SJCRH30 (cell line): ENCODE measurements around the gene GAS2L1. TPM values are rescaled to one million over a fixed set of nuclear protein-coding genes. Genes with fewer than 3 reads are reported as not detected.

Experiments used
- DNase-seq, 2 experiments: peaks; one replicate each; pipeline ENCODE4 v3.0.0-alpha.2; 2015 to 2020
- H3K27ac ChIP-seq: fragments of 250-450 bp; sonication (Bioruptor Pico); 2 replicates; pipeline ENCODE4 v1.5.1; 2020; ENCODE audit warnings: mild to moderate bottlenecking, moderate library complexity
- H3K27me3 ChIP-seq: fragments of 250-450 bp; sonication (Bioruptor Pico); 2 replicates; pipeline ENCODE4 v1.5.1; 2020; ENCODE audit warnings: mild to moderate bottlenecking, moderate library complexity
- H3K36me3 ChIP-seq: fragments of 250-450 bp; sonication (Bioruptor Pico); 2 replicates; pipeline ENCODE4 v1.5.1; 2020; ENCODE audit warnings: mild to moderate bottlenecking, moderate library complexity
- H3K4me1 ChIP-seq: fragments of 250-450 bp; sonication (Bioruptor Pico); 2 replicates; pipeline ENCODE4 v1.5.1; 2020; ENCODE audit warnings: mild to moderate bottlenecking, moderate library complexity
- H3K4me3 ChIP-seq: fragments of 250-450 bp; sonication (Bioruptor Pico); 2 replicates; pipeline ENCODE4 v1.5.1; 2020; ENCODE audit warnings: mild to moderate bottlenecking, moderate library complexity
- H3K9me3 ChIP-seq: fragments of 250-450 bp; sonication (Bioruptor Pico); replicated peaks from 2 replicates; pipeline ENCODE4 v1.5.1; 2020; ENCODE audit warnings: mild to moderate bottlenecking, moderate library complexity
- total RNA-seq: library from RNA; depleted of rRNA; stranded (reverse); fragments of >200 nt; shearing (Covaris generic); gene quantifications from 2 replicates; pipeline ENCODE4 v1.2.3, GENCODE V29; 2014

Gene GAS2L1
- total RNA-seq, 1 experiment from 2014 or later = 6.4 TPM

DNA sequence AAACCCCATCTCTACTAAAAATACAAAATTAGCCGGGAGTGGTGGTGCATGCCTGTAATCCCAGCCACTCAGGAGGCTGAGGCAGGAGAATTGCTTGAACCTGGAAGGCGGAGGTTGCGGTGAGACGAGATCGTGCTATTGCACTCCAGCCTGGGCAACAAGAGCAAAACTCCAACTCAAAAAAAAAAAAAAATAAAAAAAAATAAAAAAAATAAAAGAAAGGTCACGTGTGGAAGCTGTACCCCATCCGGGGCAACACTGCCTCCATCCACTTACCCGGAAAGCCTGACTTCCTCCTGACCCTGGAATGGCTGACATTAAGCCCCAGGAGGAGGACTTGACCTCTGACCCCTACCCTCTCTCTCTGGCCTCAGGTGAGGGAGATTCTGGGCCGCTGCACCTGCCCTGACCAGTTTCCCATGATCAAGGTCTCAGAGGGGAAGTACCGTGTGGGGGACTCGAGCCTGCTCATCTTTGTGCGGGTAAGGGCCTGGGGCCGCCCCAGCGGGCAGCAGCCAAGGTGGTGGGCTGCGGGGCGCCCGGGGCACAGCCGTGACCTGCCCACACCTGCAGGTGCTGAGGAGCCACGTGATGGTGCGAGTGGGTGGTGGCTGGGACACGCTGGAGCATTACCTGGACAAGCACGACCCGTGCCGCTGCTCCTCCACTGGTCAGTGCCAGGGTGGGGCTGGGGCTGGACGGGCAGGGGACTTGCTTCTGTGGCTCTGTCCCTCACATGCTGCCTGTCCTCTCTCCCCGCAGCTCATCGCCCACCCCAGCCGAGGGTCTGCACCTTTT, 3.8 kb downstream of the GAS2L1 start:
- Histone ChIP-seq H3K36me3 (no peaks in the 10 kb centered on the region), H3K27ac (no peak overlapping the region), H3K4me3 (no peak overlapping the region), H3K27me3 (no peaks in the 10 kb centered on the region), H3K4me1 (peaks cover 27% of the 10 kb centered on the region), H3K9me3 (no peaks in the 10 kb centered on the region)
- DNase-seq = no peak

DNA sequence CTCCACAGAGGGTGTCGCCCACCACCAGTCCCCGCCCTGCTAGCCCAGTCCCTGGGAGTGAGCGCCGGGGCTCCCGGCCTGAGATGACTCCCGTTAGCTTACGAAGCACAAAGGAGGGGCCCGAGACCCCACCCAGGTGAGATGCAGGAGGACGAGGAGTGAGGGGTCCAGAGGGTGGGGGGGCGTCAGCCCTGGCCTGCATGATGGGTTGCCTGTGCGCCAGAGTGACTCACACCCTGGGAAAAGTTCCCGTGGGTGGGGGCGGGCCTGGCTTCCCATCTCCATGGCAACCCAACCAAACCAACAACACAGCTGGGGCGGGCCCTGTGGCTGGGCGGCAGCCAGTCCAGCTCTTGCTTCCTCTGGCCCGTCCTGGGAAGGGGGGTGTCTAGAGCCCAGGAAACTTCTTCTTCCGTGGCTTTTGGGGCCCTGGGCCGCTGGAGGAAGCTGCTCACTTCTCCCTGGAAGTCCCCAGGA, 4.5 kb downstream of the GAS2L1 start:
- Histone ChIP-seq H3K27ac (peak overlapping the region; percentile 5; the same call in 1 of the 2 replicates), H3K9me3 (no peaks in the 10 kb centered on the region), H3K4me3 (peak overlapping the region; percentile 46), H3K27me3 (no peaks in the 10 kb centered on the region), H3K36me3 (no peaks in the 10 kb centered on the region), H3K4me1 (peaks cover 29% of the 10 kb centered on the region)
- peak; percentile 93 to 94 for DNase-seq

DNA sequence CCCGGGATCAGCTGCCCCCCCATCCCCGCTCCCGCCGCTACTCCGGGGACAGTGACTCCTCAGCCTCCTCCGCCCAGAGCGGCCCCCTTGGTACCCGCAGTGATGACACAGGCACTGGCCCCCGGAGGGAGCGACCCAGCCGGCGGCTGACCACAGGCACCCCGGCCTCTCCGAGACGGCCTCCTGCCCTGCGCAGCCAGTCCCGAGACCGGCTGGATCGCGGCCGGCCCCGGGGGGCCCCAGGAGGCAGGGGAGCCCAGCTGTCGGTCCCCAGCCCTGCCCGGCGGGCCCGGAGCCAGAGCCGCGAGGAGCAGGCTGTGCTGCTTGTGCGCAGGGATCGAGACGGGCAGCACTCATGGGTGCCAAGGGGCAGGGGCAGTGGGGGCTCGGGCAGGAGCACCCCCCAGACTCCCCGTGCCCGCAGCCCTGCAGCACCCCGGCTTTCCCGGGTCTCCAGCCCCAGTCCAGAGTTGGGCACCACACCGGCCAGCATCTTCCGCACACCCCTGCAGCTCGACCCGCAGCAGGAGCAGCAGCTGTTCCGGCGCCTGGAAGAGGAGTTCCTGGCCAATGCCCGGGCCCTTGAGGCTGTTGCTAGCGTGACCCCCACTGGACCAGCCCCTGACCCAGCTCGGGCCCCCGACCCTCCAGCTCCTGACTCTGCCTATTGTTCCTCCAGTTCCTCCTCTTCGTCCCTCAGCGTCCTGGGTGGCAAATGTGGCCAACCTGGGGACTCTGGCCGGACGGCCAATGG, 5.2 kb downstream of the GAS2L1 start:
- no peaks in the 10 kb centered on the region for H3K9me3 ChIP-seq
- DNase-seq = peak; percentile 49
- no peaks in the 10 kb centered on the region for H3K36me3 ChIP-seq
- peak overlapping the region; percentile 46 for H3K4me3 ChIP-seq
- H3K4me1 ChIP-seq = peaks cover 30% of the 10 kb centered on the region
- peak overlapping the region; percentile 5; the same call in 1 of the 2 replicates for H3K27ac ChIP-seq
- no peaks in the 10 kb centered on the region for H3K27me3 ChIP-seq

DNA sequence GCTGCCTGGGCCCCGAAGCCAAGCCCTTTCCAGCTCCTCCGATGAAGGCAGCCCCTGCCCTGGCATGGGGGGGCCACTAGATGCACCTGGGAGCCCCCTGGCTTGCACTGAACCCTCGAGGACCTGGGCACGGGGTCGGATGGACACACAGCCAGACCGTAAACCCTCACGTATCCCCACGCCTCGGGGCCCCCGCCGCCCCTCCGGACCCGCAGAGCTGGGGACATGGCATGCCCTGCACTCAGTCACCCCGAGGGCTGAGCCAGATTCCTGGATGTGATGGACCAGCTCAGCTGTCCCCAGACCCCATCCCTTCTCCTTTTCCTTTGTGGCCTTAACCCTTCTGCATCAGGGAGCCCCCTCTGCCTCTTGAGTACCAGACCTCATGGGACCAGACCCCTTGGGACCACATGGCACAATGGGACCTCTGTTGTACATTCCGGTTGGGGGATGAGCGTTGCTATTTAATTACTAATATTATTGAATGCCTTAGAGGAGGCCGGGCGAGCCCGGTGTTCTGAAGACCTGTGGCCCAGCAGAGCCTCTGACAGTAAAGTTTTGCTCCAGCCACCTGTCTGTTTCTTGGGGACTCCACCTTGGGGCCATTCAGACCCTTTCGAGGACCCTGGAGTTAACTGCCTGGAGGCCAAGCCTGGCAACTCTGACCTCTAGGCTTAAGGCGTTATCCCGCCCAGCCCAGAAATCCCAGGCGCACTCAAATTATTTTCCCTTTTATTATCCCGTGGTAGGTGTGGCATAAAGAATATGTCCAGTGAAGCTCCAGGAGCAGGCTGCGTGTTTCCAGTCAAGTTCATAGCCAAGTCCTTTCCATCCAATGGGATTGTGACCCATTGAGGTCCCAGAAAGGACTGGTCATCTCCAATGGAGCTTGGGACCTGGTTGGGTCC, 6.0 kb downstream of the GAS2L1 start:
- no peaks in the 10 kb centered on the region for H3K36me3 ChIP-seq
- peaks cover 30% of the 10 kb centered on the region for H3K4me1 ChIP-seq
- no peaks in the 10 kb centered on the region for H3K9me3 ChIP-seq
- no peaks in the 10 kb centered on the region for H3K27me3 ChIP-seq
- peak overlapping the region; percentile 46; the same call in 1 of the 2 replicates for H3K4me3 ChIP-seq
- DNase-seq = no peak
- H3K27ac ChIP-seq = no peak overlapping the region

DNA sequence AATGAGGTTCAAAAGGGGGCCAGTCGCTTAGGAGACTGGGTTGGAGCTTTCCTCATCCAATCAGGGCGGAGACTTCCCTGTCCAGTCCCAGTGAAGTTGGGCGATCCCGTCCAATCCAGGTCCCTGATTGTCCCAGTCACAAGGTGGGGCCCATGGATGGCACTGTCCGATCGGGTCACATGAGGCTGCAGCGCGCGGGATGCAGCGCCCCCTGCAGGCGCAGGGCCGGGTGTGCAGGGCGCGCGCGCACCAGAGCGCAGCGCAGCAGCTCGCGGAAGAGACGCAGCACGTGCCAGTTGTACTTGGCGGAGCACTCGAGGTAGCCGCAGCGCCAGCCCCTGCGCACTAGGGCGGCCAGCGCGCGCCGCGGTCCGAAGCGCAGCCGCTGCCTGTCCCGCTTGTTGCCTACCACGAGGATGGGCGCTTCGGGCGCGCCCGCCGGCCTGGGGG, 6.7 kb downstream of the GAS2L1 start:
- H3K4me1 ChIP-seq = peaks cover 30% of the 10 kb centered on the region
- no peaks in the 10 kb centered on the region for H3K27me3 ChIP-seq
- H3K36me3 ChIP-seq = no peaks in the 10 kb centered on the region
- H3K27ac ChIP-seq = no peak overlapping the region
- H3K9me3 ChIP-seq = no peaks in the 10 kb centered on the region
- H3K4me3 ChIP-seq = no peak overlapping the region
- DNase-seq = no peak

DNA sequence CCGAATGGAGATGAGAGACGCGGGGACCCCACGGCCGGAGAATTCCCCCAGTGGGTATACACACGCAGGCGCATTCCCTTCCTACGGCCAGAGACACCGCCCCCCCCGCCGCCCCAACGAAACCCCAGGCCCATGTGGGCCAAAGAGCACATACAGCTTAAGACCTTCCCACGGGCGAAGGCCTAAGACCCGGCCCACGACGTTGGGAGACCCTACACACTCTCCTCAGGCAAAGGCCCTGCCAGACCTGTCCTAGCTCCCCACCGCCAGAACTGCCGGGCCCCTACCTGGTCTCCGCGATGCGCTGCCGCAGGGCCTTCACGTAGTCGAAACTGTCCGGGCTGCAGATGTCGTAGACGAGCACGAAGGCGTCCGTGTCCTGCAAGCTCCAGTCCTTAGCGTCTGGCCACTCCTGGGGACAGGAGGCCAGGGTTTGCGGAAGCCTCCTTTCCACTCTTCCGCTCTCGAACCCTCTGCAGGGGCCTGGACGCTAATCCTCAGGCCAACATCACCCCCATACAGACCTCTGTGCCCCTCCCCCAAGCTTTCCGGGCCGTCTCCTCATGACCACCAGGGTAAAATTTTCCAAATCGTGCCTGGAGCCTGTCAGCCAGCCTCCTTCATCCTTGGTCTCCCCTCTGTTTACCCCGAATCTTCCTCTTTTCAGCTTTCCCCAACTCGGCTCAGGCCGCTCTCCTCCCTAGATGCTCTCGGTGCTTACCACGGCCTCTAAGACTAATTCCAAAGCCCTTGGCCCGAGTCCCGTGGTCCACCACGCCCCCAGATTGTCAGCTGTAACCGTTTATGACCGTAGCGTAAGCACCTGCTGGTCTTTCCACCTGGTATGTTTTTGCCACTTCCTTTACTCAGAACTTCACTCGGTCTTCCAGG, 7.4 kb downstream of the GAS2L1 start:
- DNase-seq = peak in 1 of 2 experiments; percentile 58
- H3K27me3 ChIP-seq = no peaks in the 10 kb centered on the region
- no peaks in the 10 kb centered on the region for H3K36me3 ChIP-seq
- peak overlapping the region; percentile 63 for H3K4me3 ChIP-seq
- H3K27ac ChIP-seq = no peak overlapping the region
- peaks cover 29% of the 10 kb centered on the region for H3K4me1 ChIP-seq
- no peaks in the 10 kb centered on the region for H3K9me3 ChIP-seq

DNA sequence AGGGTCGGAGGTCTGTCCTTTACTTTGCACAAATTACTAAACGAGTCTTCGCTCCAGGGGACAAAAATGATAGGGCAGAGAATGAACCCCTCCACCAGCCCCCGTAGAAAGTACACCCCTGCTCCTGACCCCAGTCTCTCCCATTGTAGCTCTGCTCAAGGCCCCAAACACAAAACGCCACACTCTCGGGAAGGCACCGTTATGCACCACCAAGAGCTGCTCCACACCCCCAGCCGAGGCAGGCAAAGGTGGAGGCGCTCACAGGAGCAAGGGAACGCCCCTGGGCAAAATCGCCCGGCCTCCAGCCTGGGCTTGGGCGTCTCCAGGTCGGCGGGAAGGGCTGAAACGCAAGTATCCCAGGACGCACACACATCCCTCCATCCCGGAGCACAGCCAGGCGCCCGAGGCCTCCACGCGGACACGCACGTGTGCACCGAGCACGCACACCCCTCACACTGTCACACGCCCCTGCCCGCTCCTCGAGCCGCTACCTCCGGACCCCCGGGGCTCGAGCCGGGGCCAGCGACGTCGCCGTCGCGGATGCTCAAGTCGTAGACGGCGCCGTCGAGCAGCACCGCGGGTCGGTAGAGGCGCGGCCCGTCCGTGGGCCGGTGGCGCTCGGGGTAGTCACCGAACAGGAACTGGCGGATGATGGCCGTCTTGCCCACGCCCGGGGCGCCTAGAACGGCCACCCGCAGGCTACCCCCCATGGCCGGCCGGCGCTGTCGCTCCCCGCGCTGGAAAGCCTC, 8.3 kb downstream of the GAS2L1 start:
- Histone ChIP-seq H3K4me3 (peak overlapping the region; percentile 63), H3K27ac (no peak overlapping the region), H3K4me1 (peaks cover 23% of the 10 kb centered on the region), H3K9me3 (no peaks in the 10 kb centered on the region), H3K27me3 (no peaks in the 10 kb centered on the region), H3K36me3 (no peaks in the 10 kb centered on the region)
- DNase-seq = peak in 1 of 2 experiments; percentile 49

DNA sequence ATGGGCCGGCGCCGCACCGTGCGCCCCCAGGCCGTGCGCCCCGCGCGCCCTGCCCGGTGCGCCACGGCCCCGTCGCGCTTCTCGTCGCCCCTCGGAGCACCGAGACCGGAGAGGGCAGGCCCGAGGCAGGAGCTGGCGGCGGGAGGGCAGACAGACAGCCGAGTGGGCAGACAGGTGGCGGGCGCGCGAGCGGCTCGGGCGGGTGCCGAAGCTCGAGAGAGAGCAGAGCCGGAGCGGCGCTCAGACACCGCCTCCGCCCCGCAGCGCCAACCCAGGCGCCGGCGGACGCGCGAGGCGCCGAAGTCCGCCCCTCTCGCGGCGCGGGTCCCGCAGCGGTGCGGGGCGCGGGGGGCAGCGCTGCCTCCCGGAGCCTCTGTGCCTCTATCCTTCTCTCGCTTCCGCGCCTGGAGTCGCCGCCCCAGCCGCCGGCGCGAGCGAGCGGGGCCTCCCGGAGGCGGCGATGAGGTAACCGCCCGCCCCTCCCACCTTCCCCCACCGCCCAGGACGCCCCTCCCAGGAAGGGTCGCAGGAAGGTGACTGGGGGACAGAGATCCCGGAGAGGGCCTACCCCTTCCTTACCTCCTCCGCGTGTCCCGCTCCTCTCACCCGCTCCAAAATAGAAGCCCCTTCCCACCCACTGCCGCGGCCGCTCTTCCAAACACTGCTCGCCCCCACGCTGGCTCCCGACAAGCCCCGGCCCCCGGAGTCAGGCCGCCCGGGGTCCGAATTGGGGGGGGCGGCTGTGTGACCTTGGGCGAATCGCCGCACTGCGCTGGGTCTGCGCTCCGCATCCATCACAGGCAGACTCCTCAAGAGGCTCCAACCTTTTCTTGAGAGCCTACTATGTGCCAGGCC, 9.1 kb downstream of the GAS2L1 start, which contains the start of gene RASL10A:
RASL10A (minus strand) TSS at position 412 of the 855 bp plus-strand sequence. CDS start 451 bp downstream, outside the sequence.
- Histone ChIP-seq H3K36me3 (no peaks in the 10 kb centered on the region), H3K4me3 (peak within 1 kb of the TSS; percentile 63), H3K9me3 (no peaks in the 10 kb centered on the region), H3K27ac (no peak within 1 kb of the TSS), H3K27me3 (no peaks in the 10 kb centered on the region), H3K4me1 (peaks cover 23% of the 10 kb centered on the region)
- DNase-seq = peak; percentile 59 to 65

DNA sequence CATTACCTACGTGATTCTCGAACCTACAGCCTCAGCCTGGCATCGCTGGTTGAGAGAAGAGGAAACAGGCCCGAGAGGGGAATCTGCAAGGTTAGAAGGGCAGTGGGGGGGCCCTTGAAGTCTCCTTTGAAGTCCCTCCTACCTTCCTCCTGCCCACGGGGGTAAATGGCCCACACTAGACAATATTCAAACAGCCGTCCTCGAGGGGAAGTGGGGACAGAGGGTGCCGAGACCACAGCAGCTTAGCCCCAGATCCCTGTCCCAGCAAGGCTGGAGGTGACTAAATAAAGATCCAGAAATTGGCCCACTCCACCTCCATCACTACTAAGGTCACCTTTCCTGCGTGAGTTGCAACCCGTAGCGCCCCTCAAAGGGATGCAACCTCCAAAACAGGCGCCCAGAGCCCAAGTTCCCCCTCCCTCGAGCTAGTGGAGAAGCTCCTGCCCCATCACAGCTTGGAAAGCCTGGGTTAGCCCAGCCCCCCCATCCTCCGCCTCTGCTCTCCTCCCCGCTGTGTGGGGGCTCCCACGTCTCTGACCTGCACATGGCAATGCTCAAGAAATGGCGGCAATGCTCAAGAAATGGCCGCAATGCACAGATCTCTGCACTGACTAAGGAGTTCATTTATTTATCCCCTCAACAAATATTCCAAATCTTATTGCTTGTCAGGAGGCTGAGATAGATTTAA, 9.8 kb downstream of the GAS2L1 start:
- no peak overlapping the region for H3K27ac ChIP-seq
- no peaks in the 10 kb centered on the region for H3K27me3 ChIP-seq
- no peak for DNase-seq
- H3K4me3 ChIP-seq = peak overlapping the region; percentile 63; the same call in 1 of the 2 replicates
- H3K4me1 ChIP-seq = peaks cover 19% of the 10 kb centered on the region
- no peaks in the 10 kb centered on the region for H3K9me3 ChIP-seq
- no peaks in the 10 kb centered on the region for H3K36me3 ChIP-seq

DNA sequence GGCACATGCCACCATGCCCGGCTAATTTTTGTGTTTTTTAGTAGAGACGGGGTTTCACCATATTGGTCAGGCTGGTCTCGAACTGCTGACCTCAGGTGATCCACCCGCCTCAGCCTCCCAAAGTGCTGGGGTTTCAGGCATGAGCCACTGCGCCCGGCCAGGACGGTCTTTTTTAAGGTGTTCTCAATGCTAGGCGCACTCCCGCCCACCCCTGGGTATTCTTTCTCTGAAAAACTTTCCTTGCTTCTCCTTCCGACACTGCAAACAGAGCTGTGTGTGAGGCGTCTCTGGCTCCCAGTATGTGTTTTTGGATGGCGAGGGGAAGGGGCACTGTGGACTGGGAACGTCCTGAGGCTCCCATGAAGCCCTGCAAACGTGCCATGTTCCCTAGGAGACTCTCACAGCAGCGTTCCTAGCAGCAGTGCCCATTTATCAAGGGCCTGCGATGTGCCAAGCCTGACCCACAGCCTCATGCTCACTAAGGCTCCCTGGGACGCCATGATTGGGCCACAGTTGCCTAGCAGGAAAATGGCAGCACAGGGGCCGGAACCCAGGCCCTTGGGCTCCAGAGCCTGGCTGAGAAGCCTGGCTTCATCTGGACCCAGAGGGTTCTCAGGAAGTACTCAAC, 11.5 kb downstream of the GAS2L1 start:
- Histone ChIP-seq H3K27me3 (no peaks in the 10 kb centered on the region), H3K4me1 (peaks cover 14% of the 10 kb centered on the region), H3K27ac (no peak overlapping the region), H3K4me3 (no peak overlapping the region), H3K9me3 (no peaks in the 10 kb centered on the region), H3K36me3 (no peaks in the 10 kb centered on the region)
- DNase-seq = no peak

DNA sequence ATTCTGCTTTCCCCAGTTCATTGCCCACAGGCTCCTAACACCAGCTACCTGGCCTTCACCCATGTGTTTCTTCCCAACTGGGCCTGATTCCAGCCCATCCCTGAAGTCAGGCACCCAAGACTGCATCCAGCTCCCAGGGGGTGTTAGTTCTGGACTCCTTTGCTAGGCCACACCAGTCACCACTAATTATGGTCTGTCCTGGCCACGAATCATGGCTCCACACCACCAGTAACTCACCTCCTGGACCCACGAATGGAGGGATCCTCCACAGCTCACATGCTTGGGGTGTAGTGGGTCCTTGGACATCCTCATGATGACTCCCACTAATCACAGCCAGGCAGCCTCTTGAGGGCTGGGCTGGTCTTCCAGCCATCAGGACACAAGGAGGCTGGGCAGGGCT, 12.6 kb downstream of the GAS2L1 start:
- Histone ChIP-seq H3K27ac (no peak overlapping the region), H3K36me3 (no peaks in the 10 kb centered on the region), H3K4me3 (no peak overlapping the region), H3K9me3 (no peaks in the 10 kb centered on the region), H3K27me3 (no peaks in the 10 kb centered on the region), H3K4me1 (peaks cover 8% of the 10 kb centered on the region)
- no peak for DNase-seq
